ENCODE results near the gene ECM1.

GRCh38 chr1:150473659-150474058 is 34.2 kb upstream of the ECM1 start:
- TF ChIP-seq EZH2 (IDR thresholded peaks at IDR 0.05; ENCODE audit: insufficient read depth, poor library complexity, severe bottlenecking) (no peak), EZH2phosphoT487 (IDR thresholded peaks at IDR 0.05; ENCODE audit: insufficient read depth, low read depth) (no peak)

All from GM23248 (cell line).